VCaP (cell line): Measurements from ENCODE around the gene GJD4.
A peak's percentile ranks its signal among the peaks of the same experiment; 100 is the strongest.

Source experiments
- H3K27ac ChIP-seq: fragments of 450-650 bp; 2 replicates; pipeline ENCODE4 v1.5.1; 2017
- CTCF ChIP-seq: fragments of 450-650 bp; conservative IDR thresholded peaks from 2 replicates; pipeline ENCODE4 v1.5.1; 2017; ENCODE audit warnings: mild to moderate bottlenecking, moderate library complexity

The GJD4 gene

GRCh38 chr10:35588836-35589235 is 16.3 kb upstream of the GJD4 start:
- TF ChIP-seq CTCF: no peak

GRCh38 chr10:35592441-35592840 is 12.7 kb upstream of the GJD4 start:
- no peak for TF ChIP-seq CTCF
- H3K27ac ChIP-seq: no peak overlapping the region

More at GRCh38 chr10:35588836-35589235, 16.3 kb upstream of the GJD4 start:
- no peak overlapping the region for H3K27ac ChIP-seq

GRCh38 chr10:35594115-35595079 is 10.7 kb upstream of the GJD4 start:
- H3K27ac ChIP-seq: no peak overlapping the region
- TF ChIP-seq CTCF: no peak

- H3K27ac ChIP-seq: no peak overlapping the region
- no peak for TF ChIP-seq CTCF
These were observed 10.0 kb upstream of the GJD4 start for GRCh38 chr10:35595106-35595505.

GRCh38 chr10:35598379-35598778 is 6.8 kb upstream of the GJD4 start:
- TF ChIP-seq CTCF: peak; percentile 67
- H3K27ac ChIP-seq: no peak overlapping the region

GRCh38 chr10:35600193-35600592 is 4.9 kb upstream of the GJD4 start:
- H3K27ac ChIP-seq: no peak overlapping the region
- no peak for TF ChIP-seq CTCF

- no peak for TF ChIP-seq CTCF
- no peak overlapping the region for H3K27ac ChIP-seq
These were observed 1.3 kb downstream of the GJD4 start for GRCh38 chr10:35606430-35606829.
